Gastrocnemius medialis (tissue), 4 donors: ENCODE measurements around the gene ELK4.

ENCODE experiments used
- POLR2A ChIP-seq, 2 donors: fragments of 450-650 bp; IDR thresholded peaks; one replicate each; pipeline ENCODE4 v1.6.1; 2017; ENCODE audit warnings: antibody characterized with exemption in 2 of 2, mild to moderate bottlenecking in 2 of 2, moderate library complexity in 2 of 2
- TF ChIP-seq, protein P1 (sequence below), 5 experiments: fragments of 450-650 bp in 3 of 5; fragments of 200-600 bp in 2 of 5; sonication (generic) in 2 of 5; IDR thresholded peaks in 4 of 5; conservative IDR thresholded peaks in 1 of 5; 1 replicate in 4 of 5; 2 replicates in 1 of 5; pipeline ENCODE4 v1.5.1; 2016 to 2019; ENCODE audit warnings: antibody characterized with exemption in 5 of 5, mild to moderate bottlenecking in 3 of 5, moderate library complexity in 3 of 5

DNA sequence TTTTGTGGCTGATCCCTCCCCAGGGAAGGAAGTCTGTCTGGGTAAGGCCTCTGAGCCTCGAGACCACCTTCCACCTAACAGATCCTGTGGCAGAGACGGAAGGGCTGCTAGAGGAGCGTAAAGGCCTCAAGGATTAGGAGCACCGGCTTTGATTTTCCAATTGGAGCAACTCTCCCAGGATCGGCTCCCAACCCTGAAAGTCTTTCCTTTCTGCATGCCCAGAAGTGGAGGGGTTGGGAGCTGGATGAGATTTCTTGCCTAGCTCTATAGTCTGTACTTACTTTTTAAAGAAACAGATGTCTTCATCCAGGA is 41.4 kb downstream of the ELK4 start:
- TF ChIP-seq, protein P1, sequence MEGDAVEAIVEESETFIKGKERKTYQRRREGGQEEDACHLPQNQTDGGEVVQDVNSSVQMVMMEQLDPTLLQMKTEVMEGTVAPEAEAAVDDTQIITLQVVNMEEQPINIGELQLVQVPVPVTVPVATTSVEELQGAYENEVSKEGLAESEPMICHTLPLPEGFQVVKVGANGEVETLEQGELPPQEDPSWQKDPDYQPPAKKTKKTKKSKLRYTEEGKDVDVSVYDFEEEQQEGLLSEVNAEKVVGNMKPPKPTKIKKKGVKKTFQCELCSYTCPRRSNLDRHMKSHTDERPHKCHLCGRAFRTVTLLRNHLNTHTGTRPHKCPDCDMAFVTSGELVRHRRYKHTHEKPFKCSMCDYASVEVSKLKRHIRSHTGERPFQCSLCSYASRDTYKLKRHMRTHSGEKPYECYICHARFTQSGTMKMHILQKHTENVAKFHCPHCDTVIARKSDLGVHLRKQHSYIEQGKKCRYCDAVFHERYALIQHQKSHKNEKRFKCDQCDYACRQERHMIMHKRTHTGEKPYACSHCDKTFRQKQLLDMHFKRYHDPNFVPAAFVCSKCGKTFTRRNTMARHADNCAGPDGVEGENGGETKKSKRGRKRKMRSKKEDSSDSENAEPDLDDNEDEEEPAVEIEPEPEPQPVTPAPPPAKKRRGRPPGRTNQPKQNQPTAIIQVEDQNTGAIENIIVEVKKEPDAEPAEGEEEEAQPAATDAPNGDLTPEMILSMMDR (IDR thresholded peaks at IDR 0.05 in 4 of 5, conservative IDR thresholded peaks at IDR 0.05 in 1 of 5) = no peak
- no peak for TF ChIP-seq POLR2A (IDR thresholded peaks at IDR 0.05)
